Endothelial cell of hepatic sinusoid (primary cell): ENCODE measurements around the gene MAN2A1.

Source experiments
- in situ Hi-C: cut with HindIII; loops from 2 replicates; pipeline ENCODE4 v1.10.0; 2017; ENCODE audit warnings: low sequenced_read_pairs

Gene MAN2A1

DNA sequence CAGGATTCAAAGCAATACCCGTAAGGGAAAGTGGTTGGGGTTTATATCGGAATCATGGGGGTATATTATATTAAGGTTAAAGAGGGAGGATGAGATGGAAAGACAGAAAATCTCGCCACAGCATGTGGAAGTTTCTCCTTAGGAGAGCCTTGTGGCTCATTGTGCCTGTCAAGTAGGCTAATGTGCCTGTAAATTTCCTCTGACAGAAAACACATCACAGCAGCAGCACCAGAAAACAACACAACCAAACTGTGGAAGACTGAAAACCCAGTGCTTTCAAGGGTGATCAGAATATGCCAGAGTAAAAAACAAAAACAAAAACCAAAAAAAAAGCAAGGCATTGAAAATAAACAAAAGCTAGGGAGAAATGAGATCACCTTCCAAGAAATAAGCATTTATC, 11.3 kb upstream of the MAN2A1 start:
- in situ Hi-C loops, result no loop called here

DNA sequence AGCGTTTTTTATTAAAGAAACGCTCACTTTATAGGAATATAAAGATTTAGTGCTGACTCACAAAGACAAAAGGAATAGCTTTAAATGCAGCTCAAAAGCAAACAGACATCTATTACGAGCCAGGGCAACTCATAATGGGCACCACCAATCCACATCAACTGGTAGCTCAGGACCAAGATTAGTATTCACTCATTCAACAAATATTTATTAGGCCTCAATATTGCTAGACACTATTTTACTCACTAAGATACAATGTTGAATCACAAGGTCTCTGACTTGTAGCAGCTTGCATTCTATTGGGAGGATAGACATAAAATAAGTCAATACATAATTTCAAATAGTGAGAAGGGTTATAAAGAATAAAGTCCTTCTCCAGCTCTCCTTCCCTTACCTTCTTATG, 8.0 kb upstream of the MAN2A1 start:
- in situ Hi-C loops, result loop anchor here (10.0 kb wide), 1 partner anchor 277 kb away; the partner anchor contains the start of gene PJA2

DNA sequence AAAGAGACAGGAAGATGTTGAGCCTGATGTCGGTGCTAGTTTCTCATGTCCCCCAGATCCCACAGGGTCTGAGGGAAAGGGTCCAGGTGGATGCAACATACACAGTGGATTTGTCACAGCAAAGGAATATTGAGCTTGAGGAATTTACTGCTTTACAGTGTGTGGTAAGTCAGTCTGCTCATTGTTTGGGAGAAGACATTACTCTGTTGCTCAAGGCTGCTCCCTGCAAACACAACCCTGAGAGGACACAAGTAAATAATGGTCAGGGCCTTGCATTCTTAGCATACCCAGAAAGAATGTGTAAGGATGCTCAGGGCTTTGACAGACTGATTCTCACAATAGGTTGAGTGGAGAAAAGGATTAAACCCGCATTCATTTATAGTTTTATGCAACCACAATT, 7.3 kb upstream of the MAN2A1 start:
- in situ Hi-C loops, result loop anchor here (10.0 kb wide), 1 partner anchor 278 kb away; the partner anchor contains the start of gene PJA2

DNA sequence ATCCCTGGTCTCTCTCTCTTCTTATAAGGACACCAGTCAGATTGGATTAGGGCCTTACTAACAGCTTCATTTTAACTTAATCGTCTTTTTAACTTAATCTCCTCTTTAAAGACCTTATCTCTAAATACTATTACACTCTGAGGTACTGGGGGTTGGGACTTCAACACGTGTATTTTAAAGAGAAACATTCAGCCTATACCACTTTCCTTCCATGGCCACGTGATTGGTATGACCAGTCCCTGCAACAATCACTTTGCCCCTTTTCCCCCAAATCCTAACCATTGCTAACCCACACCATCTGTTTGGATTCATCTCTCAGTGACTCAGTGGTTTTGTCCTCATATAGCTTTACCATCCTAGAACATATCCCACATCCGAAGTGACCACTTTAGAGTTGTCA, 3.8 kb upstream of the MAN2A1 start:
- in situ Hi-C loops, result loop anchor here (10.0 kb wide), 1 partner anchor 281 kb away; the partner anchor contains the start of gene PJA2

DNA sequence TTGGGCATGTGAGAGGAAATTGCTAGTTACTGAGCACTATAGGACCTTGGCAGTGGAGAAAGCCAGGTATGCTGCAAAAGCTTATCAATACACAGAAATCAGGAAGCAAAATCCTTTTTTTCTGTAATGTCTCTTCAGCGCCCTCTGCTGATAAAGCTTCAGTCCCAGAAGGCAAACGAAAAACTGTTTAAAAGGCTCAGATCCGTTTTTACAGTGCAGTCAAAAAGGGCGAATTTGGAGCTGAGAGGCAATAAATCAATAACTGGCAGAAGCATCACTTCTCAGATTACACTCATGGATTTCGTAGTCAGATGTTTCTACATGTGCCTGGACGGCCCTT, 1.1 kb upstream of the MAN2A1 start:
- in situ Hi-C loops, result loop anchor here (10.0 kb wide), 1 partner anchor 284 kb away; the partner anchor contains the start of gene PJA2

DNA sequence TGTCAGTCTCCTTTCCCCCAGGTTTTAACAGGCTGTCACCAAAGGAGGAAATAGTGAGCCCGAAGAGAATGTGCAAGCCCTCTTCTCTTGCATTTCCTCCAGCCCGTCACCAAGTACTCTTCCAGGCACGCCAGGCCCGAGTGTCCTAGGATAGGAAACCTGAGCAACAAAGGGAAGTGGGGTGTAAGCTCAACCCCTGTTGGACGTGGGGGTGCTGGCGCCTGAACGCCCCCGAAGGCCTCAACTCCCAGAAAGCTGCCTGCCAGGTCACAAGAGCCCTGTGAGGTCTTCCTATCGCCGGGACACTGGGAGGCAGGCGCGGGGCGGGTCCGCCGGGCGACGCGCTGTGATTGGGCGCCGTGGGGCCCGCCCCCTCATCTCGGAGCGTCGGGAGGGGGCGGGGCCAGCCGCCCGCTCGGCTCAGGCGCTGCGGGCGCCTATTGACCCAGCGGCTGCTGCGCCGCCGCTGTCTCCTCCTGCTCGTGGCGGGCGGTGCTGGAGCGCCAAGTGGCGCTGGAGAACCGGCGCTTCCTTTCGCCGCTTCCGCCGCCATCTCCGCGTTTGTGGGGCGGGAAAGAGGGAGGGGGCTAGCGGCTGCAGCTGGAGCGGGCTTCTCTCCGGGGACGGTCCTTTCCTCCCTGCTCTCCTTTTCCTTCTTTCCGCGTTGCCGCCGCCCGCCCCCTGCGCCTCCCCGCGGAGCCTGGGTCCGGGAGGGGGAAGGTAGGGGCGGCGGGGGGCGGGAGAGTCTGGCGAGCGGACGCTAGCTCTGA, 572 bp upstream of the MAN2A1 start:
- in situ Hi-C loops, result loop anchor here (10.0 kb wide), 1 partner anchor 284 kb away; the partner anchor contains the start of gene PJA2

DNA sequence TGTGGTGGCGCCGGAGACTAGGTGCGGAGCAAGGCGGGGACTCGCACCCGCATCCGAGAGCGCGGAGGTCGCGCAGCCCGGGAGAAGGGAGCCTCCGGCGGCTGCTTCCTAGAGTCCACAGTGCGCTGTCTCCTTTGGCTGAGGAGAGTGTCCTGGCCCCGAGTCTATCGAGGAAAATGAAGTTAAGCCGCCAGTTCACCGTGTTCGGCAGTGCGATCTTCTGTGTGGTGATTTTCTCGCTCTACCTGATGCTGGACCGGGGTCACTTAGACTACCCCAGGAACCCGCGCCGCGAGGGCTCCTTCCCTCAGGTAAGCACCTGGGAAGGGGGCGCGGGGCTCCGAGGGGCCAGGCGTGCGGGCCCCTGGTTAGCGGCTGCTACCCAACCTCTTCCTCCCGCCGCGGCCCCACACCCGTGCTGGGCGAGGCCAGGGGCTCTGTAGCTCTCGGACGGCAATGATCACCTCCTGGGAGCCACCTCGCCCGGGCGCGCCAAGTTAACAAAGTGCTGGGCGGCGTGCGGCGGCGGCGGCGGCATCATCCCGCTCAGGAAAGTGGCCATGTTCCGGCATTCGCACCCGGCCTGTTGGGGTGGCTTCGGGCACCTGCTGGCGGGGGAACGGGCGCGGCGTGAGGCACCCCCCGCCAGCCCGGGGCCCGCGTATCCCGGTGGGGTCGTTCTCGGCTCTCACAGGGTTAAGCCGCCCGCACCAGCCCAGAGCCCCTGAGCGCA, 681 bp downstream of the MAN2A1 start:
- in situ Hi-C loops, result no loop called here

DNA sequence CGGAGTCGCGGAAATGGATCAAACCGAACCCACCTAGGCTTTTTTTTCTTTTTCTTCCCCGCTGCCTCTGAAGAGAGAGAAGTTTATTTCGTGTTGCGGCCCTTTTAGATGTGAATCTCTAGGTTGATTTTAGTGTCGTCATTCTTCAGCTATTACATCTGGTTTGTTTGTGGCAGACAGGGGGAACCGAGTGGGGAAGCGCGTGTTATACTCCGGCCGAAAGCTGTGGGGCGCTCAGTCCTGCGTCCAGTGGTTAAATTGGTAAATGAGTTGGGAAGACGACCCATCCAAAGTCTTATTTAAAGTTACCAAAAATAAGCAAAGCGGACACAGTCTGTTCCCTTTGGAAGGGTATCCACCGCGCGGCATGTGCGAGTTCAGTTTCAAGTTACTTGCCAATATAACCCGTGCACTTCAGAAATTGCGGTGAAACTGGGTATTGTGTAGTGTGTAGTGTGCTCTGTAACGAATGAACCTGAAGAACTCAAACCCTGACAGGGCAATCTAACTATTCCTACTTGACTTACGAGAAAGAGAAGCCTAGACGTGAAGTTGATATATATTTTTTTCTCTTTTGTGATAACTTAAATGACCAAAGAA, 1.3 kb downstream of the MAN2A1 start:
- in situ Hi-C loops, result no loop called here

DNA sequence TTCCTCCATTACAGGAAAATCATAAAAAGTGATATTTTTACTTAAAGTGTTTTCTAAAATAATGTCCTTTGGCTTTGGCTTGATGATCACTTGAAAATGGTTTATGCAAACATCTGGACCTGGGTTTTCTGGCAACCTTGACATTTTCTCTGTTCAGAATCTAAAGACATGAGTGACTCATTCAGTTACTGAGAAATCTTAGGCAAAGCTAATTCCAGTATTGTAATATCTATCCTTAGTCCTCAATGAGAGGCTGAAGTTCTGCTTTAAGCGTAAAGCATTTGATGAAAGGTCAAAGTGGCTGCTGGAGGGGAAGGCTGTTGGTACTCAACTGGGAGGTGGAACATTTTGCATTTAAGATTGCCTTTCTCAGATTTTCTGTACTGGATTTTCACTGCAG, 2.3 kb downstream of the MAN2A1 start:
- in situ Hi-C loops, result no loop called here

DNA sequence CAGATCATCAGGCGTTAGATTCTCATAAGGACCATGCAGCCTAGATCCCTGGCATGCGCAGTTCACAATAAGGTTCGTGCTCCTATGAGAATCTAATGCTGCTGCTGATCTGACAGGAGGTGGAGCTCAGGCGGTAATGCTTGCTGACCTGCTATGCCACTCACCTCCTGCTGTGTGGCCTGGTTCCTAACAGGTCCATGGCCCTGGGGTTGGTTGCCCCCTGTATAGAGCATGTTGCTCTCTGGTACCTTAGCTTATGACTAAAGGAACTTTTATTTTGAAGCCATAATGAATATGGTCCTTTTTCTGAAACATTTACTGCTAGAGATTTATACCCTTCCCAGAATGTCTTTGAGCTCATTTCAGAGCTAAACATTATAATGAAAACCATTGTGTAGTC, 3.1 kb downstream of the MAN2A1 start:
- in situ Hi-C loops, result no loop called here

DNA sequence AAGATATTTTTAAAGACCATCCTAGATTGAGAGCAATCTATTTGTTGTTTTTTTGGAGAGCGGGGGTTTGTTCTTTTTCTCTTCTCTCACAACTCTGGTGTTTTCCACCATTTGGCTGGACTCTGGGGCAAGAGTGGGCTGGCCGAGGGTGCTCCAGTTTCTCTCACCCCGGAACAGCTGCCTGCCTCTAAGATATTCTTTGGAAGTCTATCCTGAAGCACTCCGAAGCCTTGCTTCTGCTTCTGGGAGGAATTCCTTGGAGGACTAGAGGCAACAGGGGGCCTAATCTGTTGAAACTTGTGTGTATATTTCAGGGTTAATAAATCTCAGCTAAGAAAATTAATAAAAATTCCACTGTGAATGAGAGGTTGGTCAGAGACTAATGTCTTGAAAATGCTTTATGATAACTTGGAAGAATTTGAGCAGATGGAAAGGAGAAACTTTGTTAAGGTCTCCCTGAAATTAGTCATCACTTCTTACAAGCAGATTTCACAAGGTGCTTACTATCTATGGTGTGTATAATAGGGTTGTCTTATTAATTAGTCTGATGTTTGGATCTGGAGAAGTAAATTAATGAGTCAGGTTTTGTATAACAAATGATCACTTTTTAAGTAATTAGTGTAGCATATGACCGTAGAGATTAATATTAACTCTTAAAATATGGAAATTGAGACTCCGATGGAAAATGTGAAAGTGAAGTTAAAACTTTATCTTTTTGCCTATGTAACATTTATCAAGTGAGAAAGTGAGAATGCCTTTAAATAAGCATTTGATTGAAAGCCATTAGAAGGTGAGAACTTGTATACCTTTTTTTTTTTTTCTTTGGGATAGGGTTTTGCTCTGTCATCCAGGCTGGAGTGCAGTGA, 4.0 kb downstream of the MAN2A1 start:
- in situ Hi-C loops, result no loop called here

DNA sequence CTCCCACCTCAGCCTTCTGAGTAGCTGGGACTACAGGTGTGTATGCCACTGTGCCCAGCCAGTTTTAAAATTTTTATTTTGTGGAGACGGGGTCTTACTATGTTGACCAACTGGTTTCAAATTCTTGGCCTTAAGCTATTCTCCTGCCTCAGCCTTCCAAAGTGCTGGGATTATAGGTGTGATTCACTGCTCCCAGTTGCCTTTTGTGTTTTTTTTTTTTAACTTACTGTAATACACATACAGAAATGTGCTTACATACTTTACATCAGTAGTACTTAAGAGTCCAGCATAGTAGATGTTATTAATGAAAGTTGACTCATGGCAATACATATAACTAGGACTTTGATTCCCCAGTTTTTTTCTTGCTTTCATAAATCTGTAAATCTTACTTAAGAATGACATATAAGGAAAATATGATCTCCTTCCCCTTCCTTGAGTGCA, 4.7 kb downstream of the MAN2A1 start:
- in situ Hi-C loops, result no loop called here

DNA sequence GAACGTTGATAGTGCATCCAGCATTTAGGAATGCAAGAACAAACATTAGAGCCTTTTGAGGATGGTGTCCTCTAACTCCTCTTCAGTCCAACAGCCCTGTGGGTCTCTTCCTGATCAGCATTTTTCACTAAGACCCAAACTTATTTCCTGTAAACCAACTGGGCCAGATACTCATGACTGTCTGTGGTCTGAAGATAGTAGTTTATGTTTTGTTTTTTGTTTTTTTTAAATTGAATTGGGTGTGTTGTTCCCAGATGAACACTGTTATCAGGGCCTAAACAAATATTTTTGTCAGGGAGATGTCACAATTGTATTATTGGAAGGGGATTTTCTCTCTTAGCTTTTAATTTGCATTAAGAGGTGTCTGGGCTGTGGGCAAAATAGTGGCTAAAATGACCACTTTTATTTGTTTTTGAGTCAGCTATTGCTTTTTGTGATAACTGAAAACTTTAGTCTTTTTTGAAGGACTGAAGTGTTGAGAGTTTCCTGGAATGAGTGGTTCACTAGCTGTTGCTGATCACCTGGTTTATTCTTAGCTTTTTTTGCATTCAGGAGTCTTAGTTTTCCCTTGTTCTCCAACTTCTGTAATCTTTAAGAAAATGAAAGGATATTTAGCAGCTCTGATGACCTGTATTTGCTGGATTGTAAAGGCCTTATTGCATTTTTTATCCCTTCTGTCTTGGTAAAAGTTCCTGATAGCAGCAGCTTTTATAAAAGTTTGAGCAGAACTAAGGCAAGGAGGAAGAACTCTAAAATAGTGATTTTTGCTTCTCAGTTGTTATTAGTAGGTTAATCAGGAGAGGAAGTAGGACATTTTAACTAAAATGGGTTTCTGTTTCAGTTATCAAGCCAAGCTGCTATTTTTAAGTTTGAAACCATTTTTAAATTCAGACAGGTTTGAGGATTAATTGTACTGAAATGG, 5.5 kb downstream of the MAN2A1 start:
- in situ Hi-C loops, result no loop called here

DNA sequence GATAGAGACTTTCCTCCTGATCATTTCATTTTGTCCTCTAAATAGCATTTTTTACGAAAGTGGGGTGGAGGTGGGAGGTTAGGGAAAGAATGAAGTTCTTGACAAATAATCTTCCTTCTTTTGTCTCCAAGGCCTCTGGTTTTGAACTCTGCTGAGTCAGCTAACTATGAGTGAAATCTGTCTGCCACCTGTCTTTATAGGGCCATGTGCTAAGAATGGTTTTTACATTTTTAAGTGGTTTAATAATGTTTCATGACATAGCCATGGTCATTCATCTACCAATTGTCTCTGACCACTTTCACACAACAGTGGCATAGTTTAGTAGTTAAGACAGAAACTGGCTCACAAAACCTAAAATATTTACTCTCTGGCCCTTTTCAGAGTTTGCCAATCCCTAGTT, 7.6 kb downstream of the MAN2A1 start:
- in situ Hi-C loops, result no loop called here

DNA sequence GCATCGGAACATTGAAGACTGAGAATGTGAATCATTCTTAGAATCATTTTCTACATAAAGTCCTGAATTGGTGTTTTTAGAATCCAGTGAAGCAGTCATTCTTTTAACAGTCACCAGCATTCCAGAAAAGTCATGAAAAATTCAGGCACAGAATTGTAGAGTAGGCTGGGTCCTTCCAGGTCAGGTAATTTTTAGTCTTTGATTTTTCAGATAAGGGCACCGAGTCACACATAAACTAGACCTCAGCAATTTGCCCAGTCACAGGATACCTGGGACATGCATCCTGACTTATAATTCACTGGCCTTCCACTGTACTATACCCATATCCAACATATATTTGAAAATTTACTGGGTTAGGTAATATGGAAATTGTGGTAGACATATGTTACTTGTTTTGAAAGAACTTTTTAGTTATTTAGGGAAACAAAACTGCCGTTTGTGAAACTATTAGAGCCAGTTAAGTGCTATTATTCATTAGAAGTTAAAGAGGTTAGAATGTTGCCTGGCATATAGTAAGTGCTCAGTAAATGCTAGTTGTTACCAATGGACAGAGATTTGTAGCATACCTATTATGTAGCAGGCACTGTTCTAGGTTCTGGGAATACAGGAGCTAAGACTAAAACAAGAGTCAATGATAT, 10.9 kb downstream of the MAN2A1 start:
- in situ Hi-C loops, result no loop called here

DNA sequence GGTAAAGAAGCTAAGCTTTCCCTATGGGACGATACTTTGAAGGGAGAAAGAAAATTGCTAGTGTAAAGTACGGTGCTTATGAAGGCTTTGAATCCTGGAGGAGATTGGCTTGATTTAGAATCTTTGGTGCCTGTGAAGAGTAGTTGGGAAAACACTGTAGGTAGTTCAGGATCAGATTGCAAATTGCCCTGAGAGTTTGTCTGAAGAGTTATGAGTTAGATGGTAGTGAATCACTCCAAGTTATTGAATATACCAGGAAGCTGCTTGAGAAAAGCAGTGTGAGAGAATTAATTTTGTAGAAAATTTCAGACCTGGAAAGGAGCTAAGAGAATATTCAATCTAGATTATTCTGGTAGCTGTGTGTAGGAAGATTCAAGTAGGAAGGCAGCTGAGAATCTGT, 11.5 kb downstream of the MAN2A1 start:
- in situ Hi-C loops, result no loop called here

DNA sequence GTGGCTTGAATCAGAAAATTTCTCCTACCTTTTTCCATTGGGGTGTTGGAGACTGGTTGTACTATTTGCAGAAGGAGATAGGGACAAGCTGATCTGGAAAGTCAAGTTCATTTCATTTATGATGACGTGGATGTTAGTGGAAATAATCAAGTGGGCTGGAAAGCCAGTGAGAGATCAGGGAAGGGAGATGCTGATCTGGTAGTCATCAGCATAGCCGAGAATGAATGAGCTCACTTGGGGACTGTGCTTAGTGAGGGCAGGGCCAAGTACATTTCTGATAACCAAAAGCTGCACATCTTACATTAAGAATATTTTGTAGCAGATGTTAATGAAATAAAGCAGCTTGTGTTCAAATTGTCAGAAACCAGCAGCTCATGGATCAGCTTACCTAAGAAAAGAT, 12.1 kb downstream of the MAN2A1 start:
- in situ Hi-C loops, result no loop called here

DNA sequence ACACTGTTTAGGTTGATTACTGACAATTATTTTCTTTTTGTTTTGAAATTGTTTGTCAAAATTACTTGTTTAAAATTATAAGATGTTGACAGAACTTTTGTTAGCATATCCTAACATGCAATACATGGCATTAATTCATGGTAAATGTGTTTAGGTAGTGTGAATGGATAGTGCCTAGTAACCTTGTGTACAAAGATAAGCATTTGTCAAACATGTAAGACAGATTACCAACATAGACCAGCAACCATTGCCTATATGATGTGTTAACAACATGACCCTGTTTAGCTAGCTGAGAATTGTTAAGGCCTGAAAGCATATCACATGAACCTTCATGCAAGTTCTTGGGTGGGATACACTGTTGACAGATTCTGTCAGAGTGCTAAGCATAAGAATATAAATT, 13.4 kb downstream of the MAN2A1 start:
- in situ Hi-C loops, result no loop called here

DNA sequence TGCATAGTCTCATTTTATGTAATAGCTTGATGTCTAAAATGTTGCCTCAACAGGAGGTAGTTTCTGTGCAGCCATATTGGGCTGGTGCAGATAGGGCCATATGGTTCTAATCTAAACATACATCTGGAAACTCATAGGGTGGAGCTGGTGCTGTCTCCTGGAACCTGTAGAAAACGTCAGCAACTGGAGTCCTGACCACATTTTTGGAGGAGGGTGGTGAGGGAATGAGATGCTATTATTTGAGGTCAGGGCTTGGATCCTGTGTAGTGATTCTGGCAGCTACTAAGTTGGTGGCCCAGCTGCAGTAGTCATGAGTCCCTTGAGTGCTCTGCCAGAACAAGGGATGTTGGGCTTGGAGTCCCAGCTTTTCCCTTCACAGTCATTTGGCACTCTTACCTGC, 14.1 kb downstream of the MAN2A1 start:
- in situ Hi-C loops, result no loop called here
